NCI-H526 treated with DMSO at 0.1 percent for 48 hours (cell line): ENCODE measurements around the gene ERICH4.
"Not testable (repeated sequence)": the region's sequence is repeated elsewhere in the genome, so short reads cannot be mapped to it uniquely, and the experiment has no call there.

ENCODE experiments used
- DNase-seq: peaks from one replicate; lab custom pipeline; 2025; lab: John Stamatoyannopoulos, UW

ERICH4 gene, protein sequence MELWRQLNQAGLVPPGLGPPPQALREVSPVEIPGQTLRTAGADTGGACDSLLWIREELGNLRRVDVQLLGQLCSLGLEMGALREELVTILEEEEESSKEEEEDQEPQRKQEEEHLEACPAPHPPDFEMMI

GRCh38 chr19:41442473-41443355 is at the start of gene ERICH4:
ERICH4 (plus strand) TSS chr19:41443156; CDS start chr19:41443170, 14 bp downstream.
- no peak for DNase-seq

DNA sequence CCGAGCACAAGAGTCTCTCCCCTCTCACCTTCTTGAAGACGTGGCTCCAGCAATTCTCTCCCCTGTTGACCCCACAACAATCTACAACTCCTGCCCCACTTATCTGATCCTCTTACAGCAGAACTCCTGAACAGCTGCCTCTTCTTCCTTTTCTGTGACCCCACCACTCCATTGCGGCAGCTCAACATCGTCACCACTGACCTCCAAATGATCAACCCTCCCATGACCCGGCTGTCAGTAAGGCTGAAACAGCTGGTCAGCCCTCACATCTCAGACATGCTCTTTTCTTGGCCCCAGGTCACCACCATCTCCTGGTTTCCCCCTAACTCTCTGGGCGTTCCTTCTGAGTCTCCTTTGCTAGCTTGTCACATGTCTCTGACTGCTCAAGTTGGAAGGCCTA is 47.6 kb upstream of the ERICH4 start:
- DNase-seq, result no peak

- DNase-seq, result peak; percentile 99
Observed at GRCh38 chr19:41397086-41398049, 45.6 kb upstream of the ERICH4 start, which contains the start of the genes BCKDHA and EXOSC5. BCKDHA (plus strand) TSS chr19:41397818; CDS start chr19:41397828, 10 bp downstream. EXOSC5 (minus strand) TSS chr19:41397359; CDS start chr19:41397328, 31 bp downstream.

DNA sequence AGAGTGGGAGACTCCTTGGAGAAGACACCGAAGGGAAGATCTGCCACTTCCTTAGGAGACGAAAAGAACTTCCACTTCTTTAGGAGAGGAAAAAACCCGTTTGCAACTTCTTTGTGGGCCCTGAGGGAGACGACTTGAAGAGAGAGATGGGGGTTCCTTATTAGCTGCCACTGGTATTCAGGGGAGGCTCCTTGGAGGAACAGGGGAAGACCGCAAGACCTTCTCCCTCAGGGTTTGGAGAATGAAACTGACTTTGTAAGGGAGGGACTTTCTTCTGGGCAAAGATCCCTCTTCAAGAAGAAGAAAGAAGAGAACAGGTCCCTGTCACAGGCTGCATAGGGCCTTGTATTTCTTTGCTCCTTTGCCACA is 44.9 kb upstream of the ERICH4 start:
- no peak for DNase-seq

DNA sequence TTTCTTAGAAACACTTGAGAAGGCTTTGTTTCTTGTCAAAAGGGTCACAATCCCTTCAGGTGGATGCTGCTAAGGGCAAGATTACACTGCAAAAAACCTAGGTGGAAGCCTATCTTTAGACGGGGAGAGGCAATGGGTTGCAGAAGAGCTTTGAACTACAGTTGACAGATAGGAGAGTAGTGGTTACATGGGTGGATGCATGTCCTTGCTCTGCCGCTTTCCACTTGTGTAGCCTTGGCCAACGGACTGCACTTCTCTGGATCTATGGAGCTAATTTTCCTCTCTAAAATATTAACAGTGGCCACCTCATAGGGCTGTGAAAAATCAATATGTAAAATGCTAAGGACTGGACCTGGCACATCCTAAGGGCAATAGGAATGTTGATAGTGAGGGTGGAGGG is 44.4 kb upstream of the ERICH4 start:
- no peak for DNase-seq

- no peak for DNase-seq
Observed at GRCh38 chr19:41399091-41399490, 43.9 kb upstream of the ERICH4 start.

GRCh38 chr19:41399525-41399924 is 43.4 kb upstream of the ERICH4 start:
- no peak for DNase-seq

GRCh38 chr19:41401483-41401882 is 41.5 kb upstream of the ERICH4 start:
- DNase-seq, result no peak

- no peak for DNase-seq
Observed at GRCh38 chr19:41402010-41402409, 40.9 kb upstream of the ERICH4 start.

GRCh38 chr19:41403181-41403970 is 39.6 kb upstream of the ERICH4 start:
- no peak for DNase-seq

GRCh38 chr19:41405776-41406175 is 37.2 kb upstream of the ERICH4 start:
- DNase-seq, result no peak

DNA sequence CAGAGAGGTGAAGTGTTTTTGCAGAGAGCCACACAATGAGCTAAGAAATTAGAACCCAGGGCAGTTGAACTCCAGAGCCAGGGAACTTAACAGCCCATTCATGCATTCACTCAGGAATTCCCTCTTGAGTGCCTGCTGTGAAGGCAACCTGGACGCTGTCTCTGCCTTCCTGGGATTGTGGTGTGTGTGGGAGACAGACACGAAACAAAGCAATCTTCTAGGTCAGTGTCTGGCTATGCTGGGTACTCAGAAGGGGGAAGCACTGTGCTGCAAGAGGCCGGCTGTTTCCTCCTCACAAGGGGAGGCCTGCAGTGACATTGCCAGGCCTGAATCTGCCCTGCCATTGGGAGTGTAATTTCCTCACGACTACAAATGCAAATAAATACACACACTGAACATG is 35.7 kb upstream of the ERICH4 start:
- DNase-seq, result no peak

DNA sequence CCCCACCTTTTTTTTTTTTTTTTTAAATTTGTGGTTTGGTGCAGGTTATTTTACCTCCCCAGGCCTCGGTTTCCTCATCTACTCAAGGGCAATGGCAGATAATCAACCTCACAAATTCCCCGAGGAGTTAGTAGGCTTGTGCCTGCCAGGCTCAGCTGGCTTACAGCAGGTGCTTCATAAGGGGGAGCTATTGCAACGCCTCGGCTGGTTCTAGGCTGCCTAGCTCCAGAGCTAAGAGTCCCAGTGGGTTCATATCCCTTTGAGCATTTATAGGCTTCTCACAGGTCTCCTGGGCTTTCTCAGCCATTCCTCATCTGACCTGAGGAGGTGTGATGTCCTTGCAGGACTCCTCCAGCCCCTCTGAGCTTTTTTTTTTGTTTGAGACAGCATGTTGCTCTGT is 34.7 kb upstream of the ERICH4 start:
- no peak for DNase-seq

GRCh38 chr19:41408846-41409245 is 34.1 kb upstream of the ERICH4 start:
- not testable (repeated sequence) for DNase-seq

DNA sequence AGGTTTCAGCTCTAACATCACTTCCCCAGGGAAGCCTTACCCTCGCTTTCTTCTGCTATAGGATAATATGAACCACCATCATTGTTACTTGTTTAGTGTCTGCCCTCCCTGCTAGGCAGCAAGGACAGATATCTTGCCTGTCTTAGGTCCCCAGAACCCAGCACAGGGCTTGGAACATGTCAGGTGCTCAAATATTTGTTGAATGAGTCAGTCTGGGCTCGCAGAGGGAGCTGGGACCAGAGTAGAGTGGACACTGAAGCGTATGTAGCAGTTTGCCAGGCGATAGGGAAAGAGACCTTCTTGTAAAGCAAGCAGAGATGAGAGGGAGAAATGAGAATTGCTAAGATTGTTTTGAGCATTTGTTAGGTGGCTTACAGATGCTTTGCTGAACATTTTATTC is 33.7 kb upstream of the ERICH4 start:
- DNase-seq, result no peak

DNA sequence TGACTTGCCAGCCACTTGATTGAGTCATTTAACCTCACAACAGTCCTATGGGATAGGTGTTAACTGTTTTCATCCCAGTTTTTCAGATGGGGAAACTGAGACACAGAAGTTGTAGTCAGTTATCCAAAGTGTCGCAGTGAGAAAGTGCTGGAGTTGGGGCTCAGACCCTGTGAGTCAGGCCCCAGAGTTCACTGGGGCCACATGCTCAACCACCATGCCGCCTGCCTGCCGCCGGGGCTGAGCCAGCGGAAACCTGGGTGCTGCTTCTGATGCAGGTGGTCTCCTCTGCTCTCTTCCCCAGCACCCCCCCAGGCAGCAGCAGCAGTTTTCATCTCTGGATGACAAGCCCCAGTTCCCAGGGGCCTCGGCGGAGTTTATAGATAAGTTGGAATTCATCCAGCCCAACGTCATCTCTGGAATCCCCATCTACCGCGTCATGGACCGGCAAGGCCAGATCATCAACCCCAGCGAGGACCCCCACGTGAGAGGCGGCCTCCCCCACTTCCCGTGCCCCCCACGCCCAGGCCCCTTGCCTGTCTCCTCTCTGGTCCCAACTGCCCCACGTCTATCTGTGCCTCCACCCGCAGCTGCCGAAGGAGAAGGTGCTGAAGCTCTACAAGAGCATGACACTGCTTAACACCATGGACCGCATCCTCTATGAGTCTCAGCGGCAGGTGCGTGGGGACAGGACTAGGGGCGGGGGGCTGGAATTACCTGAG is 32.5 kb upstream of the ERICH4 start:
- no peak for DNase-seq

- DNase-seq, result no peak
Observed at GRCh38 chr19:41411100-41411967, 31.6 kb upstream of the ERICH4 start.

GRCh38 chr19:41411968-41412265 is 31.0 kb upstream of the ERICH4 start:
- no peak for DNase-seq

GRCh38 chr19:41412953-41413352 is 30.0 kb upstream of the ERICH4 start:
- DNase-seq, result no peak

- no peak for DNase-seq
Observed at GRCh38 chr19:41413947-41414346, 29.0 kb upstream of the ERICH4 start.
